Endothelial cell of hepatic sinusoid (primary cell): ENCODE data around the gene BARHL2.

Experiments
- in situ Hi-C: cut with HindIII; loops from 2 replicates; pipeline ENCODE4 v1.10.0; 2017; ENCODE audit warnings: low sequenced_read_pairs

BARHL2 gene

DNA sequence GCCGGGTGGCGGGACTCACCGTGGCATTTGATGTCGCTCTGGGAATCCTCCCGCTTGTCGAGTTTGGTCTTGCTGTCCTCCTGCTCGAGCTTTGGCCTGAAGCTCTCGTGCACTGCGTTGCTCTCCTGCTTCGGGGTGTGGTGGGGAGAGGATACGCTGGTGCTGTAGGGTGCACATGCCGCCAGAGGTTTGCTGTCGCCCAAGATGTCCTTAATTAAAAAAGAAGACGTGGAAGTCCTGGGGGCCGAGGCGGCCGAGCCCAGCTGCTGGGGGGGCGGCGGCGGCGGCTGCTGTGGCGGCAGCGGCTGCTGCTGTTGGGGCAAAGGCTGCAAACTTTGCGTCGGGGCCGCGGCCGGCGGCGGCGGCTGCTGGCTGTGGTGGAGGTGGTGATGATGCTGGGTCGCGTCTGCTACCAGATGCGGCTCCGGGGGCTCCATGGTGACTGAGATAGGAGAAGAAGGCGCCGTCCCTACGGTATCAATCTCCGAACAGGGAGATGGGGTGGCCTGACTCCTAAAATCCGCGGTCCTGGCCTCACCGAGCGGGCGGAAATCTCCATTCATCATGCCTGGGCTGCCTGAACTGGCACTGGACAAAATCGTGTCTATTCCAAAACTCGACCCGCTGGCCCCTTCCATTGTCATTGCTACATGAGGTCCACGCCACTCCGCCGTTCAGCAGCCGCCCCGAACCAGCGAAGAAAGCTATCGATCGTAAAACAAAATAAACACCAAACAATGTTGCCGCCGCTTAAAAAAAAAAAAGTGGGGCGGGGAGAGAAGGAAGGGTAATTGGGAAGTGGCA lies at the start of gene BARHL2:
Gene BARHL2 (minus strand): TSS at position 751 of the 804 bp plus-strand sequence. CDS start 107 bp downstream, at position 644.
- in situ Hi-C loops = no loop called here

DNA sequence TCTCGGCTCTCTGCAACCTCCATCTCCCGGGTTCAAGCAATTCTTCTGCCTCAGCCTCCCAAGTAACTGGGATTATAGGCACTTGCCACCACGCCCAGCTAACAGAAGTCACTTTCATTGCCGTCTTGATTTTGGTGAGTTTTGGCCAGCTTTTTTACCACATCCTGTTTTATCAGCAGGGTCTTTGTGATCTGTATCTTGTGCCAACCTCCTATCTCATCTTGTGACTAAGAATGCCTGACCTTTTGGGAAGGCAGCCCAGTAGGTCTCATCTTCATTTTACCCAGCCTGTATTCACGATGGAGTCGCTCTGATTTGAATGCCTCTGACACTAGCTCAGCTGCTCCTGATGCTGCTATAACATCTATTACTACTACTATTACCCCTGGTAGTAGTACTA lies 46.8 kb upstream of the BARHL2 start:
- in situ Hi-C loops = no loop called here

DNA sequence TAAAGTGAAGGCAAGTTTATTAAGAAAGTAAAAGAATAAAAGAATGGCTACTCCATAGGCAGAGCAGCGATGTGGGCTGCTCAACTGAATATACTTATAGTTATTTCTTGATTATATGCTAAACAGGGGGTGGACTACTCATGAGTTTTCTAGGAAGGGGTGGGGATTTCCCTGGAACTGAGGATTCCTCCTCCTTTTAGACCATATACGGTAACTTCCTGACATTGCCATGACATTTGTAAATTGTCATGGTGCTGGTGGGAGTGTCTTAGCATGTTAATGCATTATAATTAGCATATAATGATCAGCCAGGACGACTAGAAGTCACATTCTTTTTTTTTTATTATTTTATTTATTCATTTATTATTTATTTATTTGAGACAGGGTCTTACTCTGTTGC lies 46.4 kb upstream of the BARHL2 start:
- in situ Hi-C loops = no loop called here

DNA sequence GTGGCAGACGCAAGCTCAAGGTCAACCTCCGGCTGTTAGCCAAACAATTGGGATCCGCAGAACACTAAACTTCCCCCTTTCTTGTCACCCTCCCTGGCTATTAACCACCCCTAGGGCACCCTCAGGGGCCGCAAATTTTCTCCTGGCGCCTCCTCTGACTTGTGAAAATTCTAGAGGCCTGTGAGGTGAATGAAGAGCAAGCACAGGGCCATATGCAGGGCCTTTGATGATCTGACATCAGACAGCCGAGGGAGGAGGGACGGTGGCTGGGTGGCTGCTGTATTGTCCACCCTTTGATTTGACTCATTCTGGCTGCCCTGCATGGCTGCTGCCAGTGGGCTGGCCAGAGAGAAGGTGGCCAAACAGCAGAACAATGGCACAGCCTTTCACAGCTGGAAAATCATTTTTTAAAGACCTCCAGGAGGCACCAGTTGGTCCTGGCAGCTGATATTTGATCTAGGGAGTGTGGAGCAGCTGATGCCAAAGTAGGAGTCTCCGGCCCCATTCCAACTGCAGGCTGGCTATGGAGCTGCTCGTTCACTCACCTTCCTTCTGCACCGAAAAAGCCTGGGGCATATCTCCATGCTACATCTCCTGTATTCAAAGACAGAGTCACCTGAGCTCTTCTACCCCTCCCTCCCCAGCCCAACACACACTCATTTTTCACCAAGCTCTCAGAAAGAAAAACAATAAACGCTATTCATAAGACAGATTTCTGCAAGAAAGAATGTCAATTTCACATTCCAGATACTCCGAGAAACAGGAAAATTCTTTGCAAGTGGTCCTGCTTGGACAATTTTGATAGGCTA lies 44.9 kb upstream of the BARHL2 start:
- in situ Hi-C loops = no loop called here

DNA sequence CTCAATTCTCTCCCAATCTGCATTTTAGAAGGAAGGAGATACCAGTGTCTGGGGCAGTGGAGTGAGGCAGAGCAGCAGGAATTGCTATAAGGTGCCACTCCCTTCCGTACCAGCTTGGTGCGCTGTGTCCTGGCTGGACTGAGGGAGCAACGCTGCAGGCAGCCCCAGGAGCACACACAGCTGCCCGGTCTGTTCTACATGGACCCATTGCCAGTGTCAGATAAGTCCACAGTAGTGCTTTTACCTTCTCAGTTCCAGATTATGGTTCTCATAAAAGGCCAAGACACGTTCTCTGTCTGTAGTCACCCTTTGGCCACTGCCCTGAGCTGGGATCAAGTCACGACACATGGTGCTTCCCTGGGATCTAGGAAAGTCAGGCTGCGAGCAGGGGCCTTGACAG lies 44.1 kb upstream of the BARHL2 start:
- in situ Hi-C loops = no loop called here

- in situ Hi-C loops = no loop called here
Measured at GRCh38 chr1:90753556-90753955, 36.5 kb upstream of the BARHL2 start.

GRCh38 chr1:90748668-90749067 lies 31.6 kb upstream of the BARHL2 start:
- in situ Hi-C loops = no loop called here

DNA sequence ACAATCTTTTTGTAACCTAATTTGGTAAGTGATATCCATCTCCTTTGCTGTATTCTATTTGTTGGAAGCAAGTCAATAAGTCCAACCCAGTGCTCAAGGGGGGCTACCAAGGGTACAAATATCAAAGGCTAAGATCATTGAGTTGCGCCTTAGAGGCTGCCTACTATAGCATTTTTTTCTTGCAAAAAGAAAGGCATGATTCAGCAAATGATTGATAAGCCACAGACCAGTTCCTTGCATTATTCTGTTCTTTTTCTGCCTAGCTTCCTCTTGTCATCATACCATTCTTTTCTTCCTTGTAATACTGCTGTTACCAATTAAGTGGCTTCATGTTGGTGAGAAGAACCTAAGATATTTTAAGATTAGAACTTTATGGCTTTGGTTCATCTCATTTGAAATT lies 29.8 kb upstream of the BARHL2 start:
- in situ Hi-C loops = no loop called here

- in situ Hi-C loops = no loop called here
Measured at GRCh38 chr1:90745972-90746371, 28.9 kb upstream of the BARHL2 start.

DNA sequence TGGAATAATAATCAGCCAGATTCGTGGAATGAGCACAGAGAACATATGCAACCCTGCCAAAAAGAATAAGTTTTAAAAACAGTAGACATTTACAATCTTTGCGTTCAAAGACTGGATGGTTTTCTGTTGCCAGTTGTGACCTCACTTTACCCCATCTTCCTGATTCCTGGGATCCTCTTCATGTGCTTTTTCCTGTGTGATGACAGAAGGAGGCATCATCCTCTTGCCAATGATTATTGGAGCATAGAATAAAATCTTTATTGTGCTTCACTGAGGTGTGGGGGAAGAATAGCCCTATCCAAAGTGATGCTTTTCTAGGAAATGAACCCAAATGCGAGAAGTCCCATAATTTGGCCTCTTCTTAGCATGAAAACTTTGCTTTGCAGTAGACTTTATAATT lies 15.0 kb upstream of the BARHL2 start:
- in situ Hi-C loops = no loop called here

DNA sequence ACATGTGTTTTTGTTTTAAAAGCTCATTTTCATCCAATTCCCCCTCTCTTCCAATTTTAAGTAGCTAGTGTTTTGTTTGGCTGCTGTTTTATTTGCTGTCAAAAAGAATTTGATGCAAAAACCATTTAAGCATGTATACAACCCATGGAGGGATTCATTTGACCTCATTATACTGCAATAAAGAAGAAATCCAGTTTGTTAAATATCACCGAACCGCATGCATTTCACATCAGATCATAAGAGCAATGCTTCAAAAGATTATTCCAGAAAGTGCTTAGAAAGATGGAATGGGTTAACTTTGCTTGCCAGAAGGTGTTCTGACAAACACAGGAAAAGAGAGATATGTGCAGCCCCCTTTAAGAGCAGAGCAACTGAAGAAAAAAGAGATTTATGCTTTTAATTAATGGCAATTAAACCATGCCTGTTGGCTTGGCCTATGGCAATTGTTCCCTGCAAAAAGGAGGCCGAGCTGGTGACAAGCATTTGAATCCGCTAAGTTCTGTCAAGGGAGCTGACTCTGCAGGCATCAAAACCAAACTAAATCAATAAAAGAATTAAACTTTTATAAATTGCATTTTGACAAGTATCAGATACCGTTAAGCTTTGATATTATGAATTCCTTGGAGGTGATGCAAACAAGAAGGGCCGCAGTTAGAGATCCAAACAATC lies 14.4 kb upstream of the BARHL2 start:
- in situ Hi-C loops = no loop called here

- in situ Hi-C loops = no loop called here
Measured at GRCh38 chr1:90730243-90731022, 13.3 kb upstream of the BARHL2 start.

GRCh38 chr1:90729504-90730242 lies 12.6 kb upstream of the BARHL2 start:
- in situ Hi-C loops = no loop called here

- in situ Hi-C loops = no loop called here
Measured at GRCh38 chr1:90728502-90729287, 11.6 kb upstream of the BARHL2 start.

- in situ Hi-C loops = no loop called here
Measured at GRCh38 chr1:90727917-90728501, 10.9 kb upstream of the BARHL2 start.

- in situ Hi-C loops = no loop called here
Measured at GRCh38 chr1:90726986-90727480, 9.9 kb upstream of the BARHL2 start.

DNA sequence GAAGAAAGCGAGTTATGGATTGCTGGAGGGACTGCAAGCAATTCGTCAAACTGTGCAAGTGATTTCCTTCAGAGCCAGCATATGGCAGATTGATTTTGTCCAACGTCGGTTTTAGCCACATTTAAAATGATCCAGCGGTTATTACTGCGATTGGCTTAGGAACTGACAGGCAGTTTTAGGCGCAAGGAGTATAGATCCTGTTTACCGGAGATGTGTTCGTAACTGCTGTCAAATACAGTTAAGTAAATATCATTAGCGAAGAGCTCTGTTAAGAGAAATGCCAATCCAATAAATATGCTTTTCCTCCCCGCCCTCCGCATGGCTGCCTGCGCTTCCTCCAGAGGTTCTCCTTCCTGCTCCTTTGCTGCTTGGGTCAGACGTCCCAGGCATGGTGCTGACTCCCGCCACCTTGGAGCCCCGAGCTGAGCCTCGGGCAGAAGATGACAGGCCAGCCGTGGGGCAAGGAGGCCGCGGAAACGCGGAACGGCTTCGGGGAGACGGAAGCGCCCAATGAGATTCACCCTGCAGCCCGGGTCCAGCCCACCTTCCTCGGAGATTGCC lies 9.4 kb upstream of the BARHL2 start:
- in situ Hi-C loops = no loop called here

DNA sequence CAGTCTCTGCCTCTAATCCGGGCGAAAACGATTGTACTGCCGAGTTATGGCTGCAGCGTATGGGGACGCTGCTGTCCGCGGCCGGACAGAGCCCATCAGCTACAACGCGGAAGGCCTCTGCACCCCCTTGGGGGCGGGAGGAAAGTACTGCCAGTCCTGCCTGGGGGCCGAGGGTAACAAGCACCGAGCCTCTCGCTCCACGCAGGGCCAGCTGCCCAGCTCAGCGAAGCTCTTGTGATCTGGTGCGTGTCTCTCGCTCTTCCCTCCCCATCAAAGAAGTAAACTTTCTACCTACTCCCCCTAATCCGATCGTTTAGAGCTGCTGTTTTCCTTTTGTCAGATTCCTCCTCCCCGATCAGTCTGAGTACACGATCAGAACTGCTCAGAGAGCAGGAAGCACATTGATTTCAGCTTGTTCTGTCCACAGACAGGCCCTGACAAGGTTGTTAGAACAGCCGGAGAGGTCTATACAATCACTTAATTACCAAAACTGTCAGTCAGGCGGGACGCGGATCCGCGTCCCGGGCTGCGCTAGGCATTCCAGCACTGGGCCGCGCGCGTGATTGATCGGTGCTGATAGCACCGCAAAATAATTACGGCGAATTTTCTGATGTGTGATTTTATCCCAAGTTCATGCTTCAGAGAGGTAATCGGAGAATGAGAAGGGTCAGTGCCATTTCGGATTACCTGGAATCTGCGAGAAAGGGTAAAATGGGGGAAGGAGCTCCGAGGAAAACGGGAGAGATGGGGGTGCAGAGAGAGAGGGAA lies 8.7 kb upstream of the BARHL2 start:
- in situ Hi-C loops = no loop called here
